ENCODE results near the gene LSM7.
A peak's percentile ranks its signal among the peaks of the same experiment; 100 is the strongest.

The LSM7 gene

DNA sequence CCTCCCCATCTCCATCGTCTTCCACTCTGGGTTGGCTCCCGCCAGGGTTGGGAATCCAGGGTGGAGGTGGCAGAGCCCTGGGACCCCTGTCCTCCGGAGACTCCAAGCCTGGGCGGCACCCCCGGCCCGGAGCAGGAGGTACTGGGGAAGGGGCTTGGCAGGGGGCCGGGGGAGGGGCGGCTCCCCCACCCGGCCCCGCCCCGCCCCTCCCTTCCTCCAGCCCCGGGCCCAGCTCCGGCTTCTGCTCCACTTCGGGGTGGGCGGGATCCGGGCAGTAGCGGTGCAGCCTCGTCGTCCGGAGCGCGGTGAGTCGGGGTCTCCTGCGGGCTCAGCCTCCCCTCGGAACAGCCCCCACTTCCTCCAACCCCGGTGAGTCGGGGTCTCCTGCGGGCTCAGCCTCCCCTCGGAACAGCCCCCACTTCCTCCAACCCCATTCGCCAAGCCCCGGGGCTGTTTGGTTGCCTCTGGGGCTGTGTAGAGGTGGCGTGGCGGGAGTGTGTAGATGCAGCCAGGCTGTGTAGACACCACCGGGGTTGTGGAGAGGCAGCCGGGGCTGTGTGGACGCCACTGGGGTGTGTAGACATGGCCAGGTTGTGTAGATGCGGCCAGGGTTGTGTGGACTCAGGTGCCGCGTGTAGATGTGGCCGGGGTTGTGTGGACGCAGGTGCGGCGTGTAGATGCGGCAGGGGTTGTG, 31.8 kb upstream of the LSM7 start, which contains the start of gene TMPRSS9:
TSS of gene TMPRSS9 (plus strand) at position 274 of the 694 bp plus-strand sequence. CDS start 29,521 bp downstream, outside the sequence.
- TF ChIP-seq, protein P1, sequence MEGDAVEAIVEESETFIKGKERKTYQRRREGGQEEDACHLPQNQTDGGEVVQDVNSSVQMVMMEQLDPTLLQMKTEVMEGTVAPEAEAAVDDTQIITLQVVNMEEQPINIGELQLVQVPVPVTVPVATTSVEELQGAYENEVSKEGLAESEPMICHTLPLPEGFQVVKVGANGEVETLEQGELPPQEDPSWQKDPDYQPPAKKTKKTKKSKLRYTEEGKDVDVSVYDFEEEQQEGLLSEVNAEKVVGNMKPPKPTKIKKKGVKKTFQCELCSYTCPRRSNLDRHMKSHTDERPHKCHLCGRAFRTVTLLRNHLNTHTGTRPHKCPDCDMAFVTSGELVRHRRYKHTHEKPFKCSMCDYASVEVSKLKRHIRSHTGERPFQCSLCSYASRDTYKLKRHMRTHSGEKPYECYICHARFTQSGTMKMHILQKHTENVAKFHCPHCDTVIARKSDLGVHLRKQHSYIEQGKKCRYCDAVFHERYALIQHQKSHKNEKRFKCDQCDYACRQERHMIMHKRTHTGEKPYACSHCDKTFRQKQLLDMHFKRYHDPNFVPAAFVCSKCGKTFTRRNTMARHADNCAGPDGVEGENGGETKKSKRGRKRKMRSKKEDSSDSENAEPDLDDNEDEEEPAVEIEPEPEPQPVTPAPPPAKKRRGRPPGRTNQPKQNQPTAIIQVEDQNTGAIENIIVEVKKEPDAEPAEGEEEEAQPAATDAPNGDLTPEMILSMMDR (conservative IDR thresholded peaks at IDR 0.05; ENCODE audit: low read depth), result no peak
- H3K27ac ChIP-seq, result no peak within 1 kb of the TSS
- CTCF ChIA-PET, result no interaction called here
- no peak for DNase-seq (ENCODE audit: low spot score)
- POLR2A ChIA-PET (ENCODE audit: low non-redundant PET), result no interaction called here

DNA sequence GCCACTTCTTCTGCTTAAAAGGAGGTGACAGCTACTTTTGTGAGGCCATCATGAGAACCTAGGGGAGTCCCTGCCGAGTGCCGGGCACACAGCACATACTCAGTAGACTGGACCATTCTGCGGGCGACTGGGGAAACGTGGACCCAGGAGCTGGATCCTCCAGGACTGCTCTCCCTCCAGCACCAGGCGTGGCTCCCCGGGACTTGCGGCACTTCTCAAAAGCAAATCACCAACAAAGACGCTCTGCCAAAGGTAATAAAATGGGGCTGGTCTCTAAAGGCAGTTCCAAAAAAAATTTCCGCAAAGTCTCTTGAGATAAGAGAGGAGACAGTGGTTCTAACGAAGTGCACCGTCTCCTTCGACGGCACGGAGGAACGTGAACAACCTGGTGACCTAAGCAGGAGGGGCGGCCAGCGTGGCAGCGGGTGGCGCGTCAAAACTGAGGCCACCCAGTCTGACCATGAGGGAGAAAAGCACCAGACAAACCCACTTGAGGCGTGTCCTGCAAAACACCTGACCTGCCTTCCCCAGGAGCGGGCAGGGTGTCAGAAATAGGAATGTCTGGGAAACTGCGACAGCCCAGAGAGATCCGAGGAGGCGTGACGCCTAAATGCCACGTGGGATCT, 30.3 kb upstream of the LSM7 start:
- ChIA-PET POLR2A (ENCODE audit: low non-redundant PET) (no interaction called here), CTCF (no interaction called here)
- TF ChIP-seq, protein P1 (conservative IDR thresholded peaks at IDR 0.05; ENCODE audit: low read depth), result no peak
- no peak for DNase-seq (ENCODE audit: low spot score)
- H3K27ac ChIP-seq, result no peak overlapping the region

DNA sequence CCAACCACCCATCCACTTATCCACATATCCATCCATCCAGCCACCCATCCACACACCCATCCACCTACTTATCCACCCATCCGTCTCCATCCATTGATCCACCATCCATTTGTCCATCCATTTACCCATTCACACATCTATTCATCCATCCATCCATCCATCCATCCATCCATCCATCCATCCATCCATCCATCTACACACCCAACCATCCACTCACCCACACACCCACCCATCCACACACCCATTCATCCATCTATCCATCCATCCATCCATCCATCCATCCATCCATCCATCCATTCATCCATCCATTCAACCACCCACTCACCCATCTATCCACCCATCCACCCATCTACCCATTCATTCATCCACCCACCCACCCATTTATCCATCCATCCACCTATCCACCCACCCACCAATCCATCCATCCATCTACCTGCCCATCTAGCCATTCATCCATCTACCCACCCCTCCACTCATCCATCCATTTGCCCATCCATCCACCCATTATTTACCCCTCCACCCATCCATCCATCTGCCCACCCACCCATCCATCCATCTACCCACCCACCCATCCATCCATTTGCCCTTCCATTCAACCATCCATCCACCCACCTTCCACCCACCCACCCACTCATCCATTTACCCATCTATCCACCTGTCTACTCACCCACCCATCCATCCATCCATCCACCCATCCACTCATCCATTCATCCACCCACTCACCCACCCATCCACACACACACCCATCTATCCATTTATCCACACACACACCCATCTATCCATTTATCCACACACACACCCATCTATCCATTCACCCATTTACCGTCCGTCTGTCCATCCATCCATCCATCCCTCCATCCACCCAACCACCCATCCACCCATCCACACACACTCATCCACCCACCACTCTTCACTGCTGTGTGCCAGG, 29.2 kb upstream of the LSM7 start:
- ChIA-PET CTCF (no interaction called here), POLR2A (ENCODE audit: low non-redundant PET) (no interaction called here)
- H3K27ac ChIP-seq, result no peak overlapping the region
- no peak for DNase-seq (ENCODE audit: low spot score)
- TF ChIP-seq, protein P1 (conservative IDR thresholded peaks at IDR 0.05; ENCODE audit: low read depth), result no peak

DNA sequence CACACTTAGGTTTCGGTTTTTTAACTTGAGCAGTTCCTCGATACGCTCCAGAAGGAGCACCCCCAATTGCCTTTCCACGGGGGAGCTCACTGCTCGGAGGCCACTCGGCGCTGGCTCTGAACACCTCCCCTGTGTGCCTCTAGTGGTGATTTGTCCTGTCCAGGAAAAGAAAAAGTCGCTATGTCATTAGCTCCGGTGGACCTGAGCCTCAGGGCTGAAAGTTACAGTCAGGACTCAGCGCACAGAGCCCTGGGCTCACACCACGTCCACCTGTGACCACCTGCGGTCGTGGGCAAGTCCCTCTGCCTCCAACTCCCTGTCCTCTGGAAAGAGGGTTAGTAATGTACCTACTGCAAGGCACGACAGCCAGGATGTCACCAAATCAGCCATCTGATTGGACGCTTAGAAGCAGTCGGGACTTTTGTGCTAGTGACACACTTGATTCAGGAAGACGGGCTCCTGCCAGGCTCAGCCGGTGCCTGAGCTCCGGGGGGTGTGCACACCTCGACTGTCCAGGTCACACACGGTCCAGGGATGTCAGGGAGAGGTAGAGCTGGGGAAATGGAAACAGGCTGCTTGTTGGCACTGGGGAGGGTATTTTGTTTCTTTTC, 27.8 kb upstream of the LSM7 start:
- ChIA-PET POLR2A (ENCODE audit: low non-redundant PET) (no interaction called here), CTCF (no interaction called here)
- TF ChIP-seq, protein P1 (conservative IDR thresholded peaks at IDR 0.05; ENCODE audit: low read depth), result no peak
- H3K27ac ChIP-seq, result 0 out of 2 replicates have a peak overlapping the region, but pooled peaks have one; percentile 7
- DNase-seq (ENCODE audit: low spot score), result no peak

DNA sequence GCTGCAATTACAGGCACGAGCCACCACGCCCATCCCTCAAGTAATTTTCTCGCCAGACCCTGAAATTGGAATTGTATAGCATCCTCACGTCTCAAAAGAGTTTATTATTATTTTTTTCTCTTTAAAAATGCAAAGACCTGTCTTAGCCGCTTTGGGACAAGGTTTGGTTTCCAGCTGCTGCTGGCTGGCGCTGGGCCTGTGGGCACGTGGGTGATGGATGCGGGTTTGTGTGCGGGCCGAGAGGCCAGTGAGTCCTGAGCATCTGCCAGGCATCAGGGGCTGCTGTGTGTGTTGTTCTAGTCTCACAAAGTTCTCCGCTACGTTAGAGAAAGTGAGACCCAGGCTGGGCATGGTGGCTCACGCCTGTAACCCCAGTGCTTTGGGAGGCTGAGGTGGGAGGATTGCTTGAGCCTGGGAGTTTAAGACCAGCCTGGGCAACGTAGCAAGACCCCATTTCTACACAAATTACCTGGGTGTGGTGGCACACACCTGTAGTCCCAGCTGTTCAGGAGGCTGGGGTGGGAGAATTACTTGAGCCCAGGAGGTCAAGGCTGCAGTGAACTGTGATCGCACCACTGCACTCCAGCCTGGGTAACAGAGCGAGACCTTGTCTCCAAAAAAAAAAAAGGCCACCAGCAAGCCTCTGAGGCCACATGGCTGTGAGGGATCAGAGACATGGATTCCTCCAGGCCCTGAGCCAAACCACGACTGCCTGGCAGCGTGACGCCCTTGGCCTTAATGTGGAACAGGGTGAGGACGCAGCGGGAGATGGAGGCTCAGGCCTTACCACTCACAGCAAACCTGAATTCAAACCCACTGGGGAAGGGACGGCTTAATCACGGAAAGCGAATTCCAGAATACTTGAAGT, 27.0 kb upstream of the LSM7 start:
- POLR2A ChIA-PET (ENCODE audit: low non-redundant PET), result no interaction called here
- DNase-seq (ENCODE audit: low spot score), result no peak
- CTCF ChIA-PET, result interaction anchor here (0.6 kb wide), 1 partner anchor 658 kb away, joined by 4 read pairs; no protein-coding TSS in a partner anchor
- TF ChIP-seq, protein P1 (conservative IDR thresholded peaks at IDR 0.05; ENCODE audit: low read depth), result no peak
- no peak overlapping the region for H3K27ac ChIP-seq
